GM12874 (cell line): ENCODE measurements around the gene ADGRD1.

Experiments used
- TF ChIP-seq, protein P1 (sequence below): IDR thresholded peaks from 2 replicates; pipeline ENCODE4 v1.5.1; 2011; ENCODE audit warnings: low read depth, mild to moderate bottlenecking, control low read depth, low read length, moderate library complexity; ENCODE audit not compliant: insufficient read depth

The ADGRD1 gene

DNA sequence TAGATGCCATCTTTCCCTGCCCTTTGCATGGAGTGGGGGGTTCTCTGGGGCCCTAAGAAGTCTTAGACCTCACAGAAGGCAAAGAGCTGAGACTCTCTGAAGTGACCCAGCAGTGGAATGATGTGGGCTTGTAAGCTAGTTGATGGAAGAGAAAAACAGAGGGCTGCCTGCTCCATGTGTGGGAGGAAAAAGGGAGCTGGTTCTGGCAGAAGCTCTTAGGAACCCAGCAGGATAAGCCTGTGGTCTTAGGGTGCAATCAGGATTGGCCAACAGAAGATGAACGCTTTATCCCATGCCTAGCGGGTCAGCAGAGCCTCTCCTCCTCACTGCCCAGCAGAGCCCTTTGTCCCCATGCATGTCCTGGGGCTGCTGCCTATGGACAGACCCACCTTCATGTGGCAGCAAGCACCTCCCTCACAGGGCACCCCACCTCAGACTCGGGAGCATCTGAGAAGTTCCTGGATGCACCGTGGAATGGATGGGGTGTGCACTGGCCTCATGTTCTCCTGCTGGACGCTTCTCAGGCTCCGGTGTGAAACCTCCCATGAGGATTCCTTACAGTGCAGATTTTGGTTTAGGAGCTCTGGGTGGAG lies 152.7 kb downstream of the ADGRD1 start:
- TF ChIP-seq, protein P1, sequence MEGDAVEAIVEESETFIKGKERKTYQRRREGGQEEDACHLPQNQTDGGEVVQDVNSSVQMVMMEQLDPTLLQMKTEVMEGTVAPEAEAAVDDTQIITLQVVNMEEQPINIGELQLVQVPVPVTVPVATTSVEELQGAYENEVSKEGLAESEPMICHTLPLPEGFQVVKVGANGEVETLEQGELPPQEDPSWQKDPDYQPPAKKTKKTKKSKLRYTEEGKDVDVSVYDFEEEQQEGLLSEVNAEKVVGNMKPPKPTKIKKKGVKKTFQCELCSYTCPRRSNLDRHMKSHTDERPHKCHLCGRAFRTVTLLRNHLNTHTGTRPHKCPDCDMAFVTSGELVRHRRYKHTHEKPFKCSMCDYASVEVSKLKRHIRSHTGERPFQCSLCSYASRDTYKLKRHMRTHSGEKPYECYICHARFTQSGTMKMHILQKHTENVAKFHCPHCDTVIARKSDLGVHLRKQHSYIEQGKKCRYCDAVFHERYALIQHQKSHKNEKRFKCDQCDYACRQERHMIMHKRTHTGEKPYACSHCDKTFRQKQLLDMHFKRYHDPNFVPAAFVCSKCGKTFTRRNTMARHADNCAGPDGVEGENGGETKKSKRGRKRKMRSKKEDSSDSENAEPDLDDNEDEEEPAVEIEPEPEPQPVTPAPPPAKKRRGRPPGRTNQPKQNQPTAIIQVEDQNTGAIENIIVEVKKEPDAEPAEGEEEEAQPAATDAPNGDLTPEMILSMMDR = no peak

DNA sequence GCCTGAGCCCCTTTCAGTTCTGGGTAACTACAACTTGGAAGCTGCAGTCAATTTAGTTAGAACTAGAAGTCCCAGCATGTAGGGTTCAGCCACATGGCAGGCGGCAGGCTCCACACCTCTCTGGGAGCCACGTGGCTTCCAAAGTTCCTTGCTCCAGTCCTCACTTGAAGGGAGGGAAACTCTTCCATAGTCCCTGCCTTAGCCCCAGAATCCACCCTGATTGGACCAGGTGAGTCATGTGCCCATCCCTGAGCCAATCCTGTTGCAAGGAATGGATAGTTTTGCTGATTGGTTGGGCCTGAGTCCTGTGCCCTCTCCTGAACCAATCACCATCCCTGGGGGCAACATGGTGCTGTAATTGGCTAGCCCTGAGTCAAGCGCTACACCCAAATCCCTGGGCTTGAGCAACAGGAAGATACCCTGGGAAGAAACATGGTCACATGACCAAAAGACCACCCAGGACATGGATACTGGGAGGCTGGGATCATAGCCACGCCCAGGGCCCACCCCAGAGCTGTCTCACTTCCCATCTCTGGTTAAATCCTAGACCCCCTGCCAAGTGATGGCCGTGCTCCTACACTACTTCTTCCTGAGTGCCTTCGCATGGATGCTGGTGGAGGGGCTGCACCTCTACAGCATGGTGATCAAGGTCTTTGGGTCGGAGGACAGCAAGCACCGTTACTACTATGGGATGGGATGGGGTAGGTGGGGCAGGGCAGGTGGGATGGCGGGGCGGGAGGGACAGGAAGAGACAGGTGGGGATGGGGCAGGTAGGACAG lies 154.7 kb downstream of the ADGRD1 start:
- TF ChIP-seq, protein P1 = no peak

DNA sequence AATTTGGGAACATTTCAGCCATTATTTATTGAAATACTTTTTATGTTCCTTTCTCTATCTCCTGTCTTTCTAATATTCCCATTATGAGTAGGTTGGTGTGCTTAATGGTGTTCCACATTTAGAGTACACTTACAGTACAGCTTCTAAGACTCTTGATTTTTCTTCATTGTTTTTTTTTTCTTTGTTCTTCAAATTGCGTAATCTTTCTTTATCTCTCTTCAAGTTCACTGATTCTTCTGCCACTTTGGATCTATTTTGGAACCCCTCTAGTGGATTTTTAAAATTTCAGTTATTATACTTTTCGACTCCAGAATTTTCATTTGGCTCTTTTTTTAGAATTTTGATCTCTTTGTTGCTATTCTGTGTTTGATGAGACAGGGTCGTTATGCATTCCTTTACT lies 157.7 kb downstream of the ADGRD1 start:
- TF ChIP-seq, protein P1 = no peak

DNA sequence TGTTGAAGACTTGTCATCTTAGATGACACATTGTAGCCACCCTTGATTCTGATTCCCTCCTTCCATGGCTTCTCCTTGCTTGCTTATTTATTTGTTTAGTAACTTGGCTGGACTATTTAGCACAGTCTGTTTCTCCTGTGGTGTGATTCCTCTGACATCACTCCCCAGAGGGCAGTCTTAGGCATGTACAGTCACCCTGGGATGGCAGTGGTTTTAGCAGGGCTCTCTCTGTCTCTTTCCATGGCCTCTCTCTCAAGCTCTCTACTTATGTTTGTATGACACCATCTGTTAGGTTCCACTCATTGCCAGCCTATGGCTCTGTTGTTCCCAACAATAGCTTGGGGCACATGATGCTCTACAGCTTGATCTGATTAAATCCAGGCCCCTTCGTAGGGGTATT lies 158.3 kb downstream of the ADGRD1 start:
- TF ChIP-seq, protein P1 = no peak

DNA sequence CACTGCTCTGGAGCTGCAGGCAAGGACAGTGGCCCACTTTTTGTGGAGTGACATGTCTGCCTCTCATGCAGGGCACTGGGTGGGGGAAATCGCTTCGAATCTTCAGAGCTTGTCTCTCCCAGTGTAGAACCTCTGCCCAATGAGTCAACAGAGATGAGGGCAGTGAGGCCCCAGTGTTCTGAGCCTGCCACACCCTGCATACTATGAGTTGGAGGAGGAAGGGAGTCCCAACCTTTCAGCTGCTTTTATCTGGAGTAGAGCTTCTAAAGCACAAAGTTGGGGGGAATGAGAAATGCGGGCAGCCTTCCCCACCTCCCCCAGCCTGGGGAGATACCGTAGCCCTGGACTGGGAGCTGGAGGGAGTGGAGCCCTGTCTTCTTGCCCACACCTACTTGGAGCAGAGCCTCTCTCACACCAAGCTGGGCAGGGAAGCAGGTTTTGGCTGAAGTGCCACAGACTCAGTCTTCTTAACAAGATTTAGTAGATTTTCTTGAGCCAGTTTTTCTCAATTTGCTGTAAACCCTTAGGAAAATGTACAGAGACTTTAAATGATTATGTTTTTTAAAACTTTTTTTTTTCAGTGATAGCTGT lies 159.1 kb downstream of the ADGRD1 start:
- TF ChIP-seq, protein P1 = no peak

DNA sequence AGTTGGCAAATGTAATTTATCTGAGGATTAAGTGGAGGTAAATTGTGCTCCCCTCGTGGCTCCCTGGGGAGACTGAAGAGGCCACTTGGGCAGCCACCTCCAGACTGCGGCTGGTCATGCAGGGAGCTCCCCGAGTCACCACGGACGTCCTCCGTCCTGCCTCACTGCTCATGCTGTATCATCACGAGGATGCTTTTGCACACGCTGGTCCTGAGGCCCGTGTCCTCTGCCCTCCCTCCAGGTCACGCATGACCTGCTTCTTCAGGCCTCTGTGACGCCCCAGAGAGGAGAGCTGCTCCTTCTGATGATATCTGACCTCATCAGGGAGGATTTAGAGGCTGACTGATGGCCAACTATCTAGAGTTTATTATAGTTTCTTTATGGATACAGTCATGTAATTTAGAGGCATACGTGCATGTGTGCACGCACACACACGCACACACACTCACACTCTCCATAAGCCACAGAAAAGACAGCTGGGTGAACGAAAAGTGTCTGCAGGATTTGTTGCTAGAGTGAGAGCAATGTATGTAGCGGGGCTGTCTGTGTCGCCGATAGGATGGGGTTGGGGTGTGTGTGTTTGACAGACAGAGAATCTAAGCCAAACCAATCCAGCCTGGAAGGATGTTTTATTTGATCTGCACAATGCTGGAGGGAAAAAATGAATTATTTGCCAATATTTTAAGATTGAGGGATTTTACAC lies 160.0 kb downstream of the ADGRD1 start:
- TF ChIP-seq, protein P1 = no peak

DNA sequence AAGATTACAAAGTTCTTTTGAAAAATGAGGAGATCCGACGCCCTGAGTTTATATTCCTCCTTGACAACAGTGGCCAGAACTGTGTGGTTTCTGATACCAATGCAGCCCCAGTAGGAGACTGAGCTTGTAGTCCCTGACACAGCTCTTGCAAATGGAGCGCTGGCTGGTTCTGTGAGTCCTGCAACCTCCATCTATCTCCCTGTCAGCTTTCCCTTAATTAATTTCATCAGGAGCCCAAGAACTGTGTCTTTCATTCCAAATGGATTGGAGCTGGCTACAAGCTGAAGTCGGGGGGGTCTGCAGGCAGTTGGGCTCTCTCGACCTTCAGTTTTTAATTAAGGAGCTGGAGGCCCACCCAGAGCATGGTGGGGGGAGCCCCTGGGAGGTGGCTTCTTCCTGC lies 160.6 kb downstream of the ADGRD1 start:
- TF ChIP-seq, protein P1 = no peak
